H9 (cell line): ENCODE measurements around the gene MICOS13. TPM values are rescaled to one million over a fixed set of nuclear protein-coding genes. Genes with fewer than 3 reads are reported as not detected.

Experiments used
- DNase-seq: peaks from one replicate; pipeline ENCODE4 v3.0.0-alpha.2; 2017
- H2AFZ ChIP-seq: one replicate; pipeline ENCODE4 v1.6.1; 2013; ENCODE audit warnings: mild to moderate bottlenecking, low read length, control low read depth, moderate library complexity
- H2AK5ac ChIP-seq: 2 replicates; pipeline ENCODE4 v1.6.1; 2013; ENCODE audit warnings: low read length, control low read depth, mixed read lengths; ENCODE audit not compliant: insufficient read length
- H2BK120ac ChIP-seq: one replicate; pipeline ENCODE4 v1.6.1; 2013; ENCODE audit warnings: low read depth, mild to moderate bottlenecking, low read length, control low read depth, inconsistent platforms; ENCODE audit not compliant: poor library complexity, severe bottlenecking
- H2BK12ac ChIP-seq: 2 replicates; pipeline ENCODE4 v1.6.1; 2013; ENCODE audit warnings: low read length, control low read depth, mixed read lengths, low read depth; ENCODE audit not compliant: insufficient read length
- H2BK15ac ChIP-seq: 2 replicates; pipeline ENCODE4 v1.6.1; 2013; ENCODE audit warnings: low read depth, low read length, control low read depth
- H2BK20ac ChIP-seq: one replicate; pipeline ENCODE4 v1.6.1; 2013; ENCODE audit warnings: low read depth, mild to moderate bottlenecking, low read length, control low read depth, inconsistent platforms; ENCODE audit not compliant: poor library complexity, severe bottlenecking
- H2BK5ac ChIP-seq: 2 replicates; pipeline ENCODE4 v1.6.1; 2013; ENCODE audit warnings: low read length, control low read depth, mixed read lengths; ENCODE audit not compliant: insufficient read length
- H3K14ac ChIP-seq: 2 replicates; pipeline ENCODE4 v1.6.1; 2013; ENCODE audit warnings: low read length, control low read depth; ENCODE audit not compliant: insufficient read depth
- H3K18ac ChIP-seq: 2 replicates; pipeline ENCODE4 v1.6.1; 2013; ENCODE audit warnings: low read depth, mild to moderate bottlenecking, mixed read lengths, low read length, control low read depth; ENCODE audit not compliant: insufficient read length
- H3K23ac ChIP-seq: 2 replicates; pipeline ENCODE4 v1.6.1; 2013; ENCODE audit warnings: low read length, control low read depth, mixed read lengths, low read depth; ENCODE audit not compliant: insufficient read length
- H3K23me2 ChIP-seq: 2 replicates; pipeline ENCODE4 v1.6.1; 2013; ENCODE audit warnings: low read depth, mild to moderate bottlenecking, mixed read lengths, low read length, control low read depth; ENCODE audit not compliant: insufficient read length, poor library complexity, severe bottlenecking
- H3K27ac ChIP-seq: 2 replicates; pipeline ENCODE4 v1.5.1; 2013; ENCODE audit warnings: low read length, control low read depth, mixed read lengths, low read depth; ENCODE audit not compliant: insufficient read length
- H3K27me3 ChIP-seq: 2 replicates; pipeline ENCODE4 v1.6.1; 2013; ENCODE audit warnings: low read length, control low read depth, inconsistent platforms; ENCODE audit not compliant: insufficient read depth
- H3K4ac ChIP-seq: 2 replicates; pipeline ENCODE4 v1.6.1; 2013; ENCODE audit warnings: low read depth, mild to moderate bottlenecking, control low read depth, inconsistent platforms, low read length, moderate library complexity
- H3K4me1 ChIP-seq: 2 replicates; pipeline ENCODE4 v1.6.1; 2013; ENCODE audit warnings: low read length, control low read depth, inconsistent platforms; ENCODE audit not compliant: insufficient read depth
- H3K4me2 ChIP-seq: 2 replicates; pipeline ENCODE4 v1.6.1; 2013; ENCODE audit warnings: low read length, control low read depth, mixed read lengths; ENCODE audit not compliant: insufficient read length, insufficient read depth
- H3K56ac ChIP-seq: 2 replicates; pipeline ENCODE4 v1.6.1; 2013; ENCODE audit warnings: low read depth, mild to moderate bottlenecking, mixed read lengths, low read length, control low read depth; ENCODE audit not compliant: insufficient read length
- H3K79me1 ChIP-seq: 2 replicates; pipeline ENCODE4 v1.6.1; 2013; ENCODE audit warnings: low read depth, mild to moderate bottlenecking, moderate library complexity, low read length, control low read depth, inconsistent platforms; ENCODE audit not compliant: insufficient read depth, poor library complexity, severe bottlenecking
- H3K79me2 ChIP-seq: 2 replicates; pipeline ENCODE4 v1.6.1; 2013; ENCODE audit warnings: low read length, control low read depth, inconsistent platforms; ENCODE audit not compliant: insufficient read depth
- H3K9ac ChIP-seq: 2 replicates; pipeline ENCODE4 v1.6.1; 2013; ENCODE audit warnings: low read length, control low read depth, mixed read lengths; ENCODE audit not compliant: insufficient read length; ENCODE audit errors: extremely low read depth
- H3K9me3 ChIP-seq: one replicate; pipeline ENCODE4 v1.6.1; 2013; ENCODE audit warnings: low read depth, low read length, inconsistent platforms; ENCODE audit not compliant: control insufficient read depth
- H3T11ph ChIP-seq: one replicate; pipeline ENCODE4 v1.6.1; 2013; ENCODE audit warnings: mild to moderate bottlenecking, low read length, control low read depth, inconsistent platforms
- H4K20me1 ChIP-seq: one replicate; pipeline ENCODE4 v1.6.1; 2013; ENCODE audit not compliant: control insufficient read depth, insufficient read length, insufficient read depth
- H4K5ac ChIP-seq: 2 replicates; pipeline ENCODE4 v1.6.1; 2013; ENCODE audit warnings: low read depth, mild to moderate bottlenecking, mixed read lengths, low read length, control low read depth; ENCODE audit not compliant: insufficient read length
- H4K8ac ChIP-seq: replicated peaks from 2 replicates; pipeline ENCODE4 v1.6.1; 2013; ENCODE audit warnings: low read length, control low read depth, mixed read lengths, low read depth; ENCODE audit not compliant: insufficient read length
- H4K91ac ChIP-seq: 2 replicates; pipeline ENCODE4 v1.6.1; 2013; ENCODE audit warnings: low read depth, mild to moderate bottlenecking, moderate library complexity, mixed read lengths, low read length, control low read depth; ENCODE audit not compliant: insufficient read length
- H3K27ac Mint-ChIP-seq, 3 experiments: 2 replicates in 2 of 3; 3 replicates in 1 of 3; pipeline ENCODE4 v1.8.0; 2020 to 2021; ENCODE audit warnings: mixed read lengths in 3 of 3, mild to moderate bottlenecking in 1 of 3, moderate library complexity in 1 of 3
- H3K27me3 Mint-ChIP-seq: 2 replicates; pipeline ENCODE4 v1.8.0; 2021; ENCODE audit warnings: low read depth, mild to moderate bottlenecking, moderate library complexity, mixed read lengths
- H3K36me3 Mint-ChIP-seq, 3 experiments: 2 replicates in 2 of 3; 3 replicates in 1 of 3; pipeline ENCODE4 v1.8.0; 2020 to 2021; ENCODE audit warnings: low read depth in 3 of 3, mixed read lengths in 3 of 3; ENCODE audit not compliant: insufficient read depth in 1 of 3
- H3K4me1 Mint-ChIP-seq, 2 experiments: 2 replicates each; pipeline ENCODE4 v1.8.0; 2020; ENCODE audit warnings: mixed read lengths in 2 of 2
- H3K4me3 Mint-ChIP-seq, 2 experiments: 2 replicates in 1 of 2; 3 replicates in 1 of 2; pipeline ENCODE4 v1.8.0; 2020 to 2021; ENCODE audit warnings: mild to moderate bottlenecking in 2 of 2, mixed read lengths in 2 of 2, moderate library complexity in 1 of 2
- H3K9me3 Mint-ChIP-seq, 2 experiments: 2 replicates in 1 of 2; 3 replicates in 1 of 2; pipeline ENCODE4 v1.8.0; 2020; ENCODE audit warnings: mild to moderate bottlenecking in 2 of 2, mixed read lengths in 2 of 2, moderate library complexity in 1 of 2
- WGBS: extraction: QIAGEN DNeasy Blood & Tissue Kit; methylation state at CpG from one replicate; pipeline ENCODE4 v1.1.7; 2013; ENCODE audit warnings: missing lambda C conversion rate, low lambda C conversion rate, mixed read lengths; ENCODE audit not compliant: insufficient read length; ENCODE audit errors: extremely low coverage; 5-methylcytosine and 5-hydroxymethylcytosine counted together
- total RNA-seq: library from RNA; stranded (reverse); gene quantifications from 2 replicates; pipeline ENCODE4 v1.2.1, GENCODE V29; 2021
- TF ChIP-seq, protein P1 (sequence below): fragments of 200-600 bp; sonication (generic); conservative IDR thresholded peaks from 3 replicates; pipeline ENCODE4 v1.8.0; 2021; ENCODE audit warnings: antibody characterized with exemption, mild to moderate bottlenecking

Gene MICOS13
- total RNA-seq, 1 experiment from 2014 or later, result 23.8 TPM

- H3K4me1 Mint-ChIP-seq, result peaks cover 16 to 18% of the 10 kb centered on the region in 2 experiments
- H3K14ac ChIP-seq, result peak overlapping the region; percentile 76; the same call in 1 of the 2 replicates
- H4K91ac ChIP-seq, result no peak overlapping the region
- H3K9me3 ChIP-seq, result no peaks in the 10 kb centered on the region
- peak overlapping the region; percentile 81 for H3K9ac ChIP-seq
- no peak overlapping the region for H3K23ac ChIP-seq
- H2BK5ac ChIP-seq, result no peak overlapping the region
- no peak overlapping the region for H2BK15ac ChIP-seq
- H3K23me2 ChIP-seq, result peaks cover 9% of the 10 kb centered on the region
- peaks cover 31% of the 10 kb centered on the region for H3K79me2 ChIP-seq
- H3K4me2 ChIP-seq, result peak overlapping the region; percentile 90
- DNase-seq, result no peak
- H2BK20ac ChIP-seq, result no peak overlapping the region
- no peak overlapping the region for H3K56ac ChIP-seq
- no CpG with 5 or more reads among the region's 58 CpGs for WGBS
- no peaks in the 10 kb centered on the region for H3K4me1 ChIP-seq
- H3K27ac Mint-ChIP-seq, result peak overlapping the region; percentile 78 to 97 (median 95)
- no peak overlapping the region for H4K5ac ChIP-seq
- H3K18ac ChIP-seq, result peak overlapping the region; percentile 51
- no peak overlapping the region for H2BK12ac ChIP-seq
- H3K27me3 Mint-ChIP-seq, result no peaks in the 10 kb centered on the region; the same call in 1 of the 2 replicates
- peak overlapping the region; percentile 74 for H2BK120ac ChIP-seq
- H2AK5ac ChIP-seq, result no peak overlapping the region
- H3K9me3 Mint-ChIP-seq, result no peaks in the 10 kb centered on the region; a peak in 2 of 5 replicates
- H3K27ac ChIP-seq, result no peak overlapping the region
- H3K4me3 Mint-ChIP-seq, result peak overlapping the region; percentile 91 to 98
- no peak overlapping the region for H4K8ac ChIP-seq
- H3K79me1 ChIP-seq, result peaks cover 4% of the 10 kb centered on the region
- H3K4ac ChIP-seq, result peak overlapping the region; percentile 16; the same call in 1 of the 2 replicates
- H3K36me3 Mint-ChIP-seq, result peaks cover 13 to 25% (median 15%) of the 10 kb centered on the region in 3 experiments
- no peaks in the 10 kb centered on the region for H3K27me3 ChIP-seq
- H4K20me1 ChIP-seq, result no peaks in the 10 kb centered on the region
- TF ChIP-seq, protein P1, sequence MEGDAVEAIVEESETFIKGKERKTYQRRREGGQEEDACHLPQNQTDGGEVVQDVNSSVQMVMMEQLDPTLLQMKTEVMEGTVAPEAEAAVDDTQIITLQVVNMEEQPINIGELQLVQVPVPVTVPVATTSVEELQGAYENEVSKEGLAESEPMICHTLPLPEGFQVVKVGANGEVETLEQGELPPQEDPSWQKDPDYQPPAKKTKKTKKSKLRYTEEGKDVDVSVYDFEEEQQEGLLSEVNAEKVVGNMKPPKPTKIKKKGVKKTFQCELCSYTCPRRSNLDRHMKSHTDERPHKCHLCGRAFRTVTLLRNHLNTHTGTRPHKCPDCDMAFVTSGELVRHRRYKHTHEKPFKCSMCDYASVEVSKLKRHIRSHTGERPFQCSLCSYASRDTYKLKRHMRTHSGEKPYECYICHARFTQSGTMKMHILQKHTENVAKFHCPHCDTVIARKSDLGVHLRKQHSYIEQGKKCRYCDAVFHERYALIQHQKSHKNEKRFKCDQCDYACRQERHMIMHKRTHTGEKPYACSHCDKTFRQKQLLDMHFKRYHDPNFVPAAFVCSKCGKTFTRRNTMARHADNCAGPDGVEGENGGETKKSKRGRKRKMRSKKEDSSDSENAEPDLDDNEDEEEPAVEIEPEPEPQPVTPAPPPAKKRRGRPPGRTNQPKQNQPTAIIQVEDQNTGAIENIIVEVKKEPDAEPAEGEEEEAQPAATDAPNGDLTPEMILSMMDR, result no peak
- no peak overlapping the region for H3T11ph ChIP-seq
- no peak overlapping the region for H2AFZ ChIP-seq
These were observed 39.1 kb upstream of the MICOS13 start for GRCh38 chr19:5719274-5719960.
